ENCODE results near the gene DIPK2B.

DIPK2B gene, protein sequence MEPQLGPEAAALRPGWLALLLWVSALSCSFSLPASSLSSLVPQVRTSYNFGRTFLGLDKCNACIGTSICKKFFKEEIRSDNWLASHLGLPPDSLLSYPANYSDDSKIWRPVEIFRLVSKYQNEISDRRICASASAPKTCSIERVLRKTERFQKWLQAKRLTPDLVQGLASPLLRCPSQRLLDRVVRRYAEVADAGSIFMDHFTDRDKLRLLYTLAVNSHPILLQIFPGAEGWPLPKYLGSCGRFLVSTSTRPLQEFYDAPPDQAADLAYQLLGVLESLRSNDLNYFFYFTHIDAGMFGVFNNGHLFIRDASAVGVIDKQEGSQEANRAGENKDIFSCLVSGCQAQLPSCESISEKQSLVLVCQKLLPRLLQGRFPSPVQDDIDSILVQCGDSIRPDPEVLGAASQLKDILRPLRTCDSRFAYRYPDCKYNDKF

DNA sequence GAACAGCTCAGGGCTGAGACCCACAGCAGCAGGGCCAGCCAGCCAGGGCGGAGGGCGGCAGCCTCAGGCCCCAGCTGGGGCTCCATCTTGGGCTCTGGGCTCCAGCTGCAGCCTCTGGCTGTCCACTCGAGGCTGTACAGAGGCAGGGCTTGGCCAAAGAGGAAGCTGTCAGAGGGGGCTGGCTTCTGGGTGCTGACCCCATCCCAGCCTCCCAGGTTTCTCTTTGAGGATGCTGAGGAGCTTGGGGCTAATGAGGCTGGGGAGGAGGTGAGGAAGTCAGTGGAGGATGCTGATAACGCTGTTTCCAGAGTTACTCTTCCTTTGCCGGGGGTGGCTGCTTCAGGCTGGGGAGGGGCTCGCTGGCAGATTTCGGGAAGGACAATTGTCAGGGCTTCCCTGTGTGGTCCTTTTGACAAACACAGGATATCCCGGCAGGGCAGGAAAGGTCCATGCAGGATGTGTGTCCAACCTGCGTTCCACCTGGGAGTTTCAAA lies at the start of gene DIPK2B:
Gene DIPK2B, minus strand, starts transcription at position 136 of the 494 bp plus-strand sequence. Its CDS starts 50 bp downstream, at position 86.
- TF ChIP-seq, protein P1, sequence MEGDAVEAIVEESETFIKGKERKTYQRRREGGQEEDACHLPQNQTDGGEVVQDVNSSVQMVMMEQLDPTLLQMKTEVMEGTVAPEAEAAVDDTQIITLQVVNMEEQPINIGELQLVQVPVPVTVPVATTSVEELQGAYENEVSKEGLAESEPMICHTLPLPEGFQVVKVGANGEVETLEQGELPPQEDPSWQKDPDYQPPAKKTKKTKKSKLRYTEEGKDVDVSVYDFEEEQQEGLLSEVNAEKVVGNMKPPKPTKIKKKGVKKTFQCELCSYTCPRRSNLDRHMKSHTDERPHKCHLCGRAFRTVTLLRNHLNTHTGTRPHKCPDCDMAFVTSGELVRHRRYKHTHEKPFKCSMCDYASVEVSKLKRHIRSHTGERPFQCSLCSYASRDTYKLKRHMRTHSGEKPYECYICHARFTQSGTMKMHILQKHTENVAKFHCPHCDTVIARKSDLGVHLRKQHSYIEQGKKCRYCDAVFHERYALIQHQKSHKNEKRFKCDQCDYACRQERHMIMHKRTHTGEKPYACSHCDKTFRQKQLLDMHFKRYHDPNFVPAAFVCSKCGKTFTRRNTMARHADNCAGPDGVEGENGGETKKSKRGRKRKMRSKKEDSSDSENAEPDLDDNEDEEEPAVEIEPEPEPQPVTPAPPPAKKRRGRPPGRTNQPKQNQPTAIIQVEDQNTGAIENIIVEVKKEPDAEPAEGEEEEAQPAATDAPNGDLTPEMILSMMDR (IDR thresholded peaks at IDR 0.05), result no peak

DNA sequence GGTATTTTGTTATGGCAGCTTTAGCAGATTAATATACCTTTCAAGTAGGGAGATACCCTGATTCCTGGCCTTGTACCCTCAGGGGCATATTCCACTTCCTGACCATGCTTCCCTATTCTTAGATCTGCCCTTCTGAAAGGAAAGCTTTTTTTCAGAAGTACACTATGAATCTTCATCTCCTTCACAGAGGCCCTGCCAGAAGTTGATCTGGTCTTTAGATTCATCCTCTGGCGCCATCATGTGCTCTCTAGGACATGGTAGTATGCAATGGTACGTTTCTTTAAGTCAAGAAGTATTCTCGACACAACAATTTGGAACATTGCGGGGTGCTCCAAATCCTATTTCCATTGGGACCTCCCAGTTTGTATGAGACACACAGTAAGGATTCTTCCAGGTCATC lies 39.6 kb upstream of the DIPK2B start:
- TF ChIP-seq, protein P1 (IDR thresholded peaks at IDR 0.05), result no peak

DNA sequence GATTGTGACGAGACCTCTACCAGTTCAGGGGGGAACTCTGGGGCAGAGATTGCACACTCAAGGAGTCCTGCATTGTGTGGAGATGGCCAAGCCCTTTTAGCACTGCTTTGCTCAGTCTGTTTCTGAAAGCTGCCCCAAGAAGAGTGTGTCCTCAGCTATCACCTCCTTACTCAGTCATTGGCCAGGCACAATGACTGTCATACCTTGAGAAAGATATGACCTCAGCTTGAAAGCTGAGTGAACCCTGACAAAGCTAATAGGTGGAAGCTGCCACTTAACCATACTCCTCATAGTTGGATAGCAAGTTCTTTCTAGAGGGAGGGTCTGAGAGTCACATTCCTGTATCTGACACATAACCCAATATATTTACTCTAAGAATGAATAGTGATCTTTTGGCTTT lies 37.8 kb upstream of the DIPK2B start:
- TF ChIP-seq, protein P1 (IDR thresholded peaks at IDR 0.05), result no peak

DNA sequence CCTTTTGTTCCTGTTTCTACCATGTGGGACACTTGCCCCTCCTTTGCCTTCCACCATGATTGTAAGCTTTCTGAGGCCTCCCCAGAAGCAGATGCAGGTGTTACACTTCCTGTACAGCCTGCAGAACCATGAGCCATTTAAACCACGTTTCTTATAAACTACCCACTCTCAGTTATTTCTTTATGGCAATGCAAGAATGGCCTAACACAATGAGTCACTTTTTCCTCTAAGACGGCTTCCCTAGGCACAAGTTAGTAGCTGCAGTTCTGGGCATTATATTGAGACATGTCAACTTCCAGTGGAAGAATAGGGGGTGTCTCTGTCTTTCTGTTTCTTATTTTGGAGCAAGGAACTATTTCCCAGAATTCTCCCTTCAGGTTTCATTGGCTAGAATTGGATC lies 32.9 kb upstream of the DIPK2B start:
- TF ChIP-seq, protein P1 (IDR thresholded peaks at IDR 0.05), result no peak

DNA sequence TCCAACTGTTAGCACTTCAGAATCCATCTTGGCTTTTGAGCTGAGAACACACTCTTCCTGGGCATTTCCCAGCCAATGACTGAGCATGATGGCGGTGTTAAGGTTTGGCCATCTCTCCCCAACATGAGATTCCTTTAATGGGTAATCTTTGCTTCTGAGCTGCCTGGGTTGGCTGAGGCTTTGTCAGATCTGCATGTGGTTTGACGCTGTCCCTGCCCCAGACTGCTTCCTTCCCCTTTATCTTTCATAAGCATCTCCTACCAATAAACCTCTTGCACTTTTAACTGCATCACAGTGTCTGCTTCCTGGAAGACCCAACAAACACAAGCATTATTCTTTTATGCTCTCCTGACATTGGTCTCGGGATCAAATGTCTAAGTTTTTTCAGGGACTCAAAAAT lies 31.5 kb upstream of the DIPK2B start:
- TF ChIP-seq, protein P1 (IDR thresholded peaks at IDR 0.05), result no peak

DNA sequence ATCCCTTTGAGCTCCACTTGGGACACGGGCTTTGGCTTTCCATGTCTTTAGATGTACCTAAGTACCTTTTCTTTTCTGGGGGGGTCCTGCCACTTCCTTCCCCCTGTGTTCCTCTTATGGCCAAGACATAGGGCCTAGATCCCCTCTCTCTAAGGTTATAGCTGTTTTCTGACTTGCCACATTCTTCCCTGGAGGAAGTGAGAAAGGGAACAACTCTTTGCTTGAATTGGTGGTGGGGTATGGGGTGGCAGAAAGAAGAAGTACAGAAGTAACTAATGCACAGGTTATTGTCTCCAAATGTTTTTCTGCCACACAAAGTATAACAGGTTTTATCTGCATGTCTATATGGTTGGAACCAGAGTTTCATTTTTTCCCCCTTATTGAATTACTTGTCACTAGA lies 29.7 kb upstream of the DIPK2B start:
- TF ChIP-seq, protein P1 (IDR thresholded peaks at IDR 0.05), result no peak

DNA sequence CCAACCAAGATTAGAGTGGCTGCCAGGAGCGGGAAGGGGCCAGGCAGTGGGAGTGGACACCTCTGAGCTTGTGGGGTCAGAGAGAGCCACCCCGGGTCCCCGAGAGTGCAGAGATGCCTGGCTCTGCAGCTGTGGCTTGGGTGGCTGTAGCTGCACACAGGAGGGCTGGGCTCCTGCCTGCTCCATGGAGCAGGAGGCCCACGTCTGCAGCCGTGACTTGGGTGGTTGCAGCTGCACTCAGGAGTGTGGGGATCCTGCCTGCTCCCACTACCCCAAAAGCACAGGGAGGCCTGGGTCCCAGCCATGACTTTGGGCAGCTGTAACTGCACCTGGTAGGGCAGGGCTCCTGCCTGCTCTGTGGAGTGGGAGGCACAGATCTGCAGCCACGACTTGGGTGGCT lies 28.7 kb upstream of the DIPK2B start:
- TF ChIP-seq, protein P1 (IDR thresholded peaks at IDR 0.05), result no peak

Data from LNCAP (cell line).